Gastroesophageal sphincter (tissue), 4 donors: ENCODE measurements around the gene RPTOR. TPM values are rescaled to one million over a fixed set of nuclear protein-coding genes. Genes with fewer than 3 reads are reported as not detected.

ENCODE experiments used
- ATAC-seq: fragments of 150-250 bp; one replicate; pipeline ENCODE4 v1.9.1; 2016; ENCODE audit warnings: mild to moderate bottlenecking, moderate library complexity
- H3K27ac ChIP-seq, 4 donors: fragments of 200-600 bp; sonication (generic) in 3 of 4; 1 replicate in 3 of 4; 2 replicates in 1 of 4; pipeline ENCODE4 v1.5.1; 2016 to 2019
- H3K27me3 ChIP-seq: fragments of 200-600 bp; sonication (generic); one replicate; pipeline ENCODE4 v1.5.1; 2019
- H3K36me3 ChIP-seq, 2 donors: fragments of 200-600 bp; sonication (generic); one replicate each; pipeline ENCODE4 v1.5.1; 2019; ENCODE audit warnings: control low read depth in 1 of 2
- H3K4me1 ChIP-seq, 3 donors: fragments of 200-600 bp; sonication (generic); 1 replicate in 2 of 3; 2 replicates in 1 of 3; pipeline ENCODE4 v1.5.1; 2016 to 2019; ENCODE audit warnings: control low read depth in 2 of 3
- H3K4me3 ChIP-seq, 2 donors: fragments of 200-600 bp; sonication (generic); one replicate each; pipeline ENCODE4 v1.5.1; 2019; ENCODE audit warnings: mild to moderate bottlenecking in 1 of 2, moderate library complexity in 1 of 2
- H3K9me3 ChIP-seq, 3 donors: fragments of 200-600 bp; sonication (generic); one replicate each; pipeline ENCODE4 v1.5.1; 2017 to 2019; ENCODE audit warnings: control low read depth in 2 of 3
- EP300 ChIP-seq: sonication (generic); formaldehyde crosslinking; IDR thresholded peaks from one replicate; pipeline ENCODE4 v1.6.1; 2017; ENCODE audit warnings: antibody characterized with exemption, mild to moderate bottlenecking
- POLR2A ChIP-seq, 2 donors: fragments of 450-650 bp; IDR thresholded peaks; one replicate each; pipeline ENCODE4 v1.6.1; 2017; ENCODE audit warnings: antibody characterized with exemption in 2 of 2, mild to moderate bottlenecking in 2 of 2, moderate library complexity in 1 of 2
- POLR2AphosphoS5 ChIP-seq: sonication (generic); formaldehyde crosslinking; IDR thresholded peaks from one replicate; pipeline ENCODE4 v1.6.1; 2017; ENCODE audit warnings: antibody characterized with exemption
- WGBS, 2 donors: methylation state at CpG; one replicate each; pipeline ENCODE4 v1.1.5; 2018; ENCODE audit warnings: low coverage in 1 of 2; 5-methylcytosine and 5-hydroxymethylcytosine counted together
- total RNA-seq, 4 donors: library from RNA; depleted of rRNA; stranded (reverse); fragments of >200 nt; gene quantifications; one replicate each; pipeline ENCODE4 v1.1.0, GENCODE V29; 2016
- TF ChIP-seq, protein P1 (sequence below), 4 experiments: fragments of 200-600 bp in 2 of 4; fragments of 450-650 bp in 2 of 4; sonication (generic) in 1 of 4; IDR thresholded peaks; one replicate each; pipeline ENCODE4 v1.5.1; 2017 to 2019; ENCODE audit warnings: antibody characterized with exemption in 4 of 4, mild to moderate bottlenecking in 2 of 4, moderate library complexity in 2 of 4

Gene RPTOR
- total RNA-seq, 4 donors from 2014 or later: 25.7 to 56.8 (median 39.7) TPM

DNA sequence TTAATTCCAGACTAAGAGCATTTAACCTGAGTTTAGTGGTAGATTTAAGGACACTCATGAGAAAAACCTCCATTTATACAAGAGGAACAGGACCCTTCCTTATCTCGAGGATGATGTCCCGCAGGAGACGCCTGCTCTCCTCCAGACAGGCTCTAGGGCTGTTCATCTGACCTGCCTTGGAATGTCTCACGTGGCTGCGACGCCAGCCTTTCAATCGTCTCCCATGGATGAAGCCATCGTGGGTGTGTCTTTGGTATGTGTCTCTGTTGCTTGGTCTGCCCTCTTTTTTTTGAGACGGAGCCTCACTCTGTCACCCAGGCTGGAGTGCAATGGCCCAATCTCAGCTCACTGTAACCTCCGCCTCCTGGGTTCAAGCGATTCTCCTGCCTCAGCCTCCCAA lies 463.5 kb downstream of the RPTOR start:
- 79 to 97% methylated on average over 3 to 11 of the region's 11 CpGs for WGBS, 2 donors
- no peak overlapping the region for H3K4me3 ChIP-seq
- peaks cover 0 to 12% (median 0%) of the 10 kb centered on the region in 3 donors for H3K9me3 ChIP-seq
- peaks cover 0 to 16% (median 12%) of the 10 kb centered on the region in 3 donors for H3K4me1 ChIP-seq
- TF ChIP-seq POLR2A (IDR thresholded peaks at IDR 0.05) (no peak), POLR2AphosphoS5 (no peak), EP300 (no peak)
- TF ChIP-seq, protein P1, sequence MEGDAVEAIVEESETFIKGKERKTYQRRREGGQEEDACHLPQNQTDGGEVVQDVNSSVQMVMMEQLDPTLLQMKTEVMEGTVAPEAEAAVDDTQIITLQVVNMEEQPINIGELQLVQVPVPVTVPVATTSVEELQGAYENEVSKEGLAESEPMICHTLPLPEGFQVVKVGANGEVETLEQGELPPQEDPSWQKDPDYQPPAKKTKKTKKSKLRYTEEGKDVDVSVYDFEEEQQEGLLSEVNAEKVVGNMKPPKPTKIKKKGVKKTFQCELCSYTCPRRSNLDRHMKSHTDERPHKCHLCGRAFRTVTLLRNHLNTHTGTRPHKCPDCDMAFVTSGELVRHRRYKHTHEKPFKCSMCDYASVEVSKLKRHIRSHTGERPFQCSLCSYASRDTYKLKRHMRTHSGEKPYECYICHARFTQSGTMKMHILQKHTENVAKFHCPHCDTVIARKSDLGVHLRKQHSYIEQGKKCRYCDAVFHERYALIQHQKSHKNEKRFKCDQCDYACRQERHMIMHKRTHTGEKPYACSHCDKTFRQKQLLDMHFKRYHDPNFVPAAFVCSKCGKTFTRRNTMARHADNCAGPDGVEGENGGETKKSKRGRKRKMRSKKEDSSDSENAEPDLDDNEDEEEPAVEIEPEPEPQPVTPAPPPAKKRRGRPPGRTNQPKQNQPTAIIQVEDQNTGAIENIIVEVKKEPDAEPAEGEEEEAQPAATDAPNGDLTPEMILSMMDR (IDR thresholded peaks at IDR 0.05): no peak
- no peaks in the 10 kb centered on the region for H3K36me3 ChIP-seq
- no peak for ATAC-seq
- H3K27ac ChIP-seq: no peak overlapping the region
- peaks cover 31% of the 10 kb centered on the region for H3K27me3 ChIP-seq

DNA sequence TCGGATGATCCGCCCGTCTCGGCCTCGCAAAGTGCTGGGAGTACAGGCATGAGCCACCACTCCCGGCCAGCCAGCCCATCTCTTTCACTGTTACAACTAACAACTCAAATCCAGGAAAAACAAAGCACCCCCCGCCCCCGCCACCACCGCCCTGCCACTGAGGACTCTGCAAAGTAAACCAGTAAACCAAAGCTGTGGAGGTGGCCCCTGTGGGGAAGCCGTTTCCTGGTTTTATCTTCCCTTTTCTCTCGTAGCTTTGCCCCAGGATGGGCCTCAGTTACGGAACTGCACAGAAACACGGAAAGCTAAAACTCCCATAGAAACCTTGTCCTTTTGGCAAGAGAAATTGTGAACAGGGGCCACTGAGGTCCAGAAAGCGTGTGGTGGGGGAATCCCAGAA lies 464.5 kb downstream of the RPTOR start:
- Histone ChIP-seq H3K36me3 (no peaks in the 10 kb centered on the region), H3K27ac (no peak overlapping the region), H3K4me1 (peaks cover 0 to 7% (median 4%) of the 10 kb centered on the region in 3 donors), H3K27me3 (peaks cover 21% of the 10 kb centered on the region), H3K9me3 (peaks cover 0 to 12% (median 0%) of the 10 kb centered on the region in 3 donors), H3K4me3 (no peak overlapping the region)
- ATAC-seq: no peak
- 75 to 81% methylated on average over 1 to 5 of the region's 14 CpGs for WGBS, 2 donors
- TF ChIP-seq POLR2A (IDR thresholded peaks at IDR 0.05) (no peak), POLR2AphosphoS5 (no peak), EP300 (no peak)
- TF ChIP-seq, protein P1 (IDR thresholded peaks at IDR 0.05): no peak

- TF ChIP-seq, protein P1 (IDR thresholded peaks at IDR 0.05): no peak
- TF ChIP-seq EP300: no peak
- no peak for TF ChIP-seq POLR2AphosphoS5
- no peak for TF ChIP-seq POLR2A (IDR thresholded peaks at IDR 0.05)
- ATAC-seq: no peak
- no peaks in the 10 kb centered on the region for H3K4me1 ChIP-seq
- peaks cover 0 to 12% (median 0%) of the 10 kb centered on the region in 3 donors for H3K9me3 ChIP-seq
- H3K36me3 ChIP-seq: no peaks in the 10 kb centered on the region
- no peak overlapping the region for H3K4me3 ChIP-seq
- 73 to 90% methylated on average over 2 of the region's 2 CpGs for WGBS, 2 donors
- no peak overlapping the region for H3K27ac ChIP-seq
- H3K27me3 ChIP-seq: peaks cover 3% of the 10 kb centered on the region
Observed at GRCh38 chr17:81010935-81011334, 466.3 kb downstream of the RPTOR start.

DNA sequence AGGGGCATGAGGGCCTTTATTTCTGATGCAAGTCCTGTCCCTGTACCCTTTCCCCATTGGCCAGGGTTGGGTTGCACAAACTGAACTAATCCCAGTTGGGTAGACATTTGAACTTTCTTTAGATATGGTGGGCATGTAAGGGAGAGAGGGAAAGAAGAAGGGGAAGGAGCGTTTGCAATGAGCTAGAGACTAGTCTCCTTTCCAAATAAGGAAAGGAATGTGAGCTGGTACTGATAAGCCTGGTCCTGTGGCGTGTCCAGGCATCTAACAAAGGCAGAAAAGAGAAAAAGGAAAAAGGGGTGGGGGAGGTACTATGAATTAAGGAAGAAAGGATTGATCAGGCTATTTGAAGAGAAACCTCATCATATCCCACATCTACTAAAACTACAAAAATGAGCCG lies 467.3 kb downstream of the RPTOR start:
- Histone ChIP-seq H3K27me3 (no peaks in the 10 kb centered on the region), H3K4me1 (no peaks in the 10 kb centered on the region), H3K4me3 (no peak overlapping the region), H3K36me3 (no peaks in the 10 kb centered on the region), H3K9me3 (peaks cover 0 to 12% (median 0%) of the 10 kb centered on the region in 3 donors), H3K27ac (no peak overlapping the region)
- no peak for TF ChIP-seq POLR2AphosphoS5
- no peak for TF ChIP-seq POLR2A (IDR thresholded peaks at IDR 0.05)
- TF ChIP-seq EP300: no peak
- TF ChIP-seq, protein P1 (IDR thresholded peaks at IDR 0.05): no peak
- WGBS, 2 donors: 53 to 60% methylated on average over 1 to 3 of the region's 3 CpGs
- ATAC-seq: no peak

- H3K4me3 ChIP-seq: no peak overlapping the region
- no peaks in the 10 kb centered on the region for H3K36me3 ChIP-seq
- H3K27me3 ChIP-seq: no peaks in the 10 kb centered on the region
- H3K27ac ChIP-seq: no peak overlapping the region
- ATAC-seq: no peak
- 66 to 97% methylated on average over 3 to 5 of the region's 13 CpGs for WGBS, 2 donors
- TF ChIP-seq, protein P1 (IDR thresholded peaks at IDR 0.05): no peak
- no peak for TF ChIP-seq POLR2AphosphoS5
- H3K4me1 ChIP-seq: peaks cover 0 to 7% (median 2%) of the 10 kb centered on the region in 3 donors
- peaks cover 0 to 12% (median 0%) of the 10 kb centered on the region in 3 donors for H3K9me3 ChIP-seq
Observed at GRCh38 chr17:81012574-81013447, 468.2 kb downstream of the RPTOR start.
